Small intestine (tissue), 16 donors: Measurements from ENCODE around the gene CCDC186. TPM values are rescaled to one million over a fixed set of nuclear protein-coding genes. Genes with fewer than 3 reads are reported as not detected.
A peak's percentile ranks its signal among the peaks of the same experiment; 100 is the strongest.

Experiments
- DNase-seq, 2 donors: peaks; one replicate each; pipeline versions ENCODE4 v3.0.0 to v3.0.0-alpha.2; 2013
- FAIRE-seq: peaks from 2 replicates; lab custom pipeline; 2012; peaks lifted over from hg19 to GRCh38; lab: Jason Lieb, UNC
- H3K27ac ChIP-seq, 3 donors: one replicate each; pipeline ENCODE4 v1.5.1; 2013; ENCODE audit warnings: low read length in 2 of 3, mild to moderate bottlenecking in 2 of 3, control low read depth in 1 of 3, inconsistent platforms in 1 of 3, low read depth in 1 of 3, moderate library complexity in 1 of 3
- H3K27me3 ChIP-seq, 3 donors: one replicate each; pipeline ENCODE4 v1.6.1; 2013; ENCODE audit warnings: low read length in 3 of 3, inconsistent platforms in 1 of 3; ENCODE audit not compliant: control insufficient read depth in 3 of 3, insufficient read depth in 3 of 3
- H3K36me3 ChIP-seq, 3 donors: one replicate each; pipeline ENCODE4 v1.6.1; 2013; ENCODE audit warnings: low read length in 3 of 3, inconsistent platforms in 1 of 3, low read depth in 1 of 3, mild to moderate bottlenecking in 1 of 3, moderate library complexity in 1 of 3; ENCODE audit not compliant: control insufficient read depth in 3 of 3, insufficient read depth in 2 of 3
- H3K4me1 ChIP-seq, 3 donors: one replicate each; pipeline ENCODE4 v1.6.1; 2013; ENCODE audit warnings: low read length in 2 of 3, inconsistent platforms in 1 of 3, low read depth in 1 of 3, mild to moderate bottlenecking in 1 of 3, moderate library complexity in 1 of 3; ENCODE audit not compliant: control insufficient read depth in 3 of 3, insufficient read depth in 2 of 3
- H3K4me3 ChIP-seq, 3 donors: one replicate each; pipeline ENCODE4 v1.5.1; 2013; ENCODE audit warnings: low read length in 3 of 3, control low read depth in 1 of 3, inconsistent platforms in 1 of 3, low read depth in 1 of 3, mild to moderate bottlenecking in 1 of 3, moderate library complexity in 1 of 3
- H3K9me3 ChIP-seq, 2 donors: one replicate each; pipeline ENCODE4 v1.6.1; 2013; ENCODE audit warnings: low read depth in 1 of 2, low read length in 1 of 2; ENCODE audit not compliant: control insufficient read depth in 2 of 2, insufficient read depth in 1 of 2
- WGBS, 3 donors: extraction: QIAGEN DNeasy Blood & Tissue Kit; methylation state at CpG; one replicate each; pipeline ENCODE4 v1.1.7; 2013; 5-methylcytosine and 5-hydroxymethylcytosine counted together
- long read RNA-seq, 10 donors: transcript quantifications; one replicate each; lab custom pipeline, GENCODE V29; 2026
- polyA plus RNA-seq, 4 donors: library from polyadenylated mRNA; stranded (reverse) in 3 of 4; unstranded in 1 of 4; fragments of 200-250 nt in 3 of 4; fragments of 120-200 nt in 1 of 4; gene quantifications; one replicate each; pipeline versions ENCODE4 v1.2.1 to v1.2.3, GENCODE V29; 2013
- donor health status: healthy with polysubstance abuse.
- donor health status: control.
- donor health status: control.
- donor health status: Bipolar disorder and iron deficiency.
- donor health status: healthy.

The CCDC186 gene
- 10 to 100 TPM in 3 of 4 donors, 1 to 10 TPM in 1; 7.2 to 29.6 (median 12.0) TPM for polyA plus RNA-seq
- long read RNA-seq, donor 1, full-length matches to known transcripts: 7 of 7 reads
- long read RNA-seq, donor 1, partial matches to known transcripts: 0 of 7 reads
- long read RNA-seq, donor 1, other reads (novel, unspliced or antisense): 0 of 7 reads
- long read RNA-seq, donor 2, full-length matches to known transcripts: 2 of 2 reads
- long read RNA-seq, donor 2, partial matches to known transcripts: 0 of 2 reads
- long read RNA-seq, donor 2, other reads (novel, unspliced or antisense): 0 of 2 reads
- long read RNA-seq, donor 3, partial matches to known transcripts: 0 of 3 reads
- long read RNA-seq, donor 3, other reads (novel, unspliced or antisense): 0 of 3 reads
- long read RNA-seq, donor 4: 0 reads
- long read RNA-seq, donor 5, partial matches to known transcripts: 0 of 1 reads
- long read RNA-seq, donor 5, other reads (novel, unspliced or antisense): 0 of 1 reads
- long read RNA-seq, donor 6, partial matches to known transcripts: 0 of 5 reads
- long read RNA-seq, donor 6, other reads (novel, unspliced or antisense): 0 of 5 reads
- long read RNA-seq, donor 7: 0 reads
- long read RNA-seq, donor 8, partial matches to known transcripts: 0 of 1 reads
- long read RNA-seq, donor 8, other reads (novel, unspliced or antisense): 0 of 1 reads
- long read RNA-seq, donor 9, partial matches to known transcripts: 0 of 1 reads
- long read RNA-seq, donor 9, other reads (novel, unspliced or antisense): 0 of 1 reads
- long read RNA-seq, donor 10, partial matches to known transcripts: 0 of 4 reads
- long read RNA-seq, donor 10, other reads (novel, unspliced or antisense): 0 of 4 reads

DNA sequence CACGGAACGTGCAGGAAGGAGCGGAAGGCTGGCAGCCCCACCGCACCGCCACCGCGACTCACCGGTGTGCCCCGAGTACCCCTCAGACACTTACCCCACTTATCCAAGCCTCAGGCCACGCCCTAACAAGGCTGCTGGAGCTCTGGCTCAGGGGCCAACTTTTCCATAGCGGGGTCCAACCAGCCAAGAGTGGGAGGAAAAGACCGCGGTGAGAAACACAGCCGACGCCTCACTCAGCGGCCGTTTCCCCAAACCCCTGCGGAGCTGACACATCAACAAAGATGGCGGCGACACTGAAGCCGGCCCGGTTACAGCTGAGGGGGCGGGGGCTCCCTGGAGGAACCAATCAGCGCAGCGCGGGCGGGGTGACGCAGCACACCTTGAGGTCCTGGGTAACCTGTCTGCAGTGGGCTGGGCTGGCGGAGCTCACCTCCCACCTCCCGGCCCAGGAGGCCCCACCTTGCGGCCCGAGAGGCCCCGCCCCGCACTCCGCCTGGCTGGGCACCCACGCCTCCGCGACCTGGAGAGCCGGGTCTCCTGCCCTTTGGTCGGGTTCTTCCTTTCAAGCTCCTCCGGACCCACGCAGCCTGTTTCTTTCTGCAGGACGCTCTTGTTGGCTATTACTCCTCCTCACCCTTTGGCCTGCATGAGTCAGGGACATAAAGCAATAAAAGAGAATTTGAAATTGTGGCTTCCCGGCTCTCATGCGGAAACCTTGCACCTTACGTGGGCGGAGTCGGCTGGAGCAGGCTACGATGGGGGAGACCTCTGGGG, at the start of gene CCDC186:
TSS of gene CCDC186 (minus strand) at position 283 of the 774 bp plus-strand sequence. CDS start 10,935 bp downstream, outside the sequence.
- DNase-seq (peak; percentile 98 to 99), FAIRE-seq (peak; percentile 47)
- peak within 1 kb of the TSS; percentile 93 to 99 (median 96) for H3K4me3 ChIP-seq
- H3K27ac ChIP-seq: peak within 1 kb of the TSS; percentile 98 to 100 (median 99)
- WGBS, 3 donors: 0% methylated on average over 44 to 49 of the region's 49 CpGs
- H3K36me3 ChIP-seq: peaks cover 0 to 2% (median 0%) of the 10 kb centered on the region in 3 donors
- no peaks in the 10 kb centered on the region for H3K27me3 ChIP-seq
- peaks cover 0 to 6% (median 2%) of the 10 kb centered on the region in 3 donors for H3K4me1 ChIP-seq
- no peaks in the 10 kb centered on the region for H3K9me3 ChIP-seq

DNA sequence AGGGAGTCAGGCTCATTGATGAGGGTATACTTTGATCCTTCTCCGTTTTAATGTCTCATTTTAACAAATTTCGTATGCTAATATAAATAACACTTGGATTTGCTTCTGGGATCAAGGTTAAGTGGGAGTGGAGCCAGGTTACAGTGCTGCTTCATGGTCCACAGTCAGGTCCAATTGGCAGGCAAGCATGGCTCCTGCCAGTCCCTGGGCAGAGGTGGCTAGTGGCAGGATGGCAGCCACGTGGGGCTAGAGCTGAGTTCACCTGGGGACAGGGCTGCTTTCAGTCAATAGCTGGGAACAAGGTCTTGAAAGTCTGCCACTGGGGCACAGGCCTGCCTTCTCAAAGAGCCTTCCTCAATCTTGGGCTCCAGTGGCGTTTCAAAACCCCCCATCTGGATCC, 49.1 kb upstream of the CCDC186 start:
- Histone ChIP-seq H3K4me1 (no peaks in the 10 kb centered on the region), H3K27me3 (peaks cover 0 to 3% (median 2%) of the 10 kb centered on the region in 3 donors), H3K4me3 (no peak overlapping the region), H3K27ac (no peak overlapping the region), H3K36me3 (no peaks in the 10 kb centered on the region), H3K9me3 (no peaks in the 10 kb centered on the region)
- WGBS, 3 donors: 48 to 76% (median 48%) methylated on average over 4 of the region's 4 CpGs
- DNase-seq (peak in 1 of 2 donors; percentile 11), FAIRE-seq (no peak)

DNA sequence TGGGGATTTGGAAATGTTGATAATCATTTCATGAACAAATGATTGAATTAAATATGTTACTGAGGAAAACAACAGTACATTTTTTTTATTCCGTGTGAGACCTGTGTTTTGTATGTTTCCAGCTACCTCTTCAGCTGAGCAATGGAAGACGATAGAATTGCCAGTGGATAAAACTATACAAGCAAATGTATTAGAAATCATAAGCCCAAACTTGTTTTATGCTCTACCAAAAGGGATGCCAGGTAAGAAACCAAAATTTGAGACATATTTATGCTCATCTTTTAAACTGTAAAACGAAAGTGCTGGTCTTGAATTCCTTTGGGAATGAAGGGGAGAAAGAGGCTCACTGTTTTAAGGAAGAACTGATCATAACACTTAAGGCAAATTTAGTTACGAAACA, 47.2 kb upstream of the CCDC186 start:
- Histone ChIP-seq H3K4me1 (no peaks in the 10 kb centered on the region), H3K9me3 (no peaks in the 10 kb centered on the region), H3K4me3 (no peak overlapping the region), H3K27ac (no peak overlapping the region), H3K36me3 (no peaks in the 10 kb centered on the region), H3K27me3 (peaks cover 0 to 3% (median 2%) of the 10 kb centered on the region in 3 donors)
- DNase-seq (no peak), FAIRE-seq (no peak)
- WGBS, 3 donors: 84 to 85% (median 85%) methylated on average over 4 of the region's 4 CpGs

DNA sequence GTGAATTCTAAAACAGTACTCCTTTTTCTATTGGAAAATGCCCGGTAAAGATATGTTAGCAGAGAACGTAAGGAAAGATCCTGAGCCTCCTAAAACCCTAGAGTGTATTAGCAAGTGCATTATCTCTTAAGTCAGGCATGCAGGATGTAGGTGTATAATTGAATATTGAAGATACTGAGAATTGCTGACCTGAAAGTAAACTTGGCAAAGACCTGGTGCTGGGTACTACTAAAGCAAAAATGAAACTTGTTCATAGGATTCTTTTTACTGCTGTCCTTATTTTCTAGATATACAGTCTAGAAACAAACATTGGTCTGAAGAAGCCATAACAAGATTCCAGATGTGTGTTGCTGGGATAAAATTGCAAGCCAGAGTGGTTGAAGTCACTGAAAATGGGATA, 46.3 kb upstream of the CCDC186 start:
- FAIRE-seq: no peak
- H3K27me3 ChIP-seq: peaks cover 0 to 3% (median 2%) of the 10 kb centered on the region in 3 donors
- 82 to 90% (median 86%) methylated on average over 2 of the region's 2 CpGs for WGBS, 3 donors
- no peak for DNase-seq
- H3K4me3 ChIP-seq: no peak overlapping the region
- no peaks in the 10 kb centered on the region for H3K4me1 ChIP-seq
- H3K36me3 ChIP-seq: no peaks in the 10 kb centered on the region
- no peaks in the 10 kb centered on the region for H3K9me3 ChIP-seq
- no peak overlapping the region for H3K27ac ChIP-seq

DNA sequence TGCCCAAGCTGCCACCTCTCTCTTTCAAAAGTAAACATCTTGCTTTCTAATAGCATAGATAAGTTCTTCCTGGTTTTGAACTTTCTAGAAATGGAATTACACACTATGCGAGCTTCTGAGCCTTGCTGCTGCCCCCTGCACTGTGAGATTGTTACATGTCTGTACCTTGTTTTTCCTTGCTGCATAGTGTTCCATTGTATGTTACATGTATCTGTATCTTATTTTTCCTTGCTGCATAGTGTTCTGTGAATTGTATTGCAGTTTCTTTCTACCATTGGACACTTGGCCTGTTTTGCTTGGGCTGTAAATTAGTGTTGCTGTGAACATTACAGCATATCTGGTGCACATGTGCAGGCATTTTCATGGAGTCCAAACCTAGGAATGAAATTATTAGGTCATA, 41.0 kb upstream of the CCDC186 start:
- no peaks in the 10 kb centered on the region for H3K36me3 ChIP-seq
- H3K27me3 ChIP-seq: no peaks in the 10 kb centered on the region
- no peak for FAIRE-seq
- H3K9me3 ChIP-seq: peaks cover 0 to 2% of the 10 kb centered on the region in 2 donors
- WGBS, 3 donors: 71 to 77% (median 76%) methylated on average over 1 of the region's 1 CpG
- H3K27ac ChIP-seq: no peak overlapping the region
- no peak overlapping the region for H3K4me3 ChIP-seq
- H3K4me1 ChIP-seq: no peaks in the 10 kb centered on the region
- DNase-seq: no peak

DNA sequence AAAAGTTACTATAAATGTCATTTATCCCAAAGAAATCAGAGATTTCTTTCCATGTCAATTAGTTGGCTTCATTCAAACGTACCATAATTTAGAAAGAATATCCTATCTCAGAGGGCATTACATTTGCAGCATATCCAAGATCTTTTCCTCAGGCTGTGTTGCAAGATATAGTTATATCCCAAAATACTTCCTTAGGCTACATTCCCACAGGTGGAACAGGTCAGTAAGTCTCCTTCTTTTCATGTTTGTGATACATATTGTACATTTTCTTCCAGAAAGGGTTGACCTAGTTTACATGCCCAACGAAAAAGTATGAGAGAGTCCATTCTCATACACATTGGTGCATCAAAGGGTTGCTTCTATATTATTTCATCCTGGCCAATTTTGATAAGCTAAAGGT, 38.1 kb upstream of the CCDC186 start:
- H3K4me3 ChIP-seq: no peak overlapping the region
- DNase-seq: no peak
- no peak overlapping the region for H3K27ac ChIP-seq
- H3K27me3 ChIP-seq: no peaks in the 10 kb centered on the region
- WGBS, 3 donors: 76 to 85% (median 80%) methylated on average over 2 of the region's 2 CpGs
- no peaks in the 10 kb centered on the region for H3K36me3 ChIP-seq
- no peaks in the 10 kb centered on the region for H3K4me1 ChIP-seq
- H3K9me3 ChIP-seq: peaks cover 0 to 2% of the 10 kb centered on the region in 2 donors
- FAIRE-seq: no peak

DNA sequence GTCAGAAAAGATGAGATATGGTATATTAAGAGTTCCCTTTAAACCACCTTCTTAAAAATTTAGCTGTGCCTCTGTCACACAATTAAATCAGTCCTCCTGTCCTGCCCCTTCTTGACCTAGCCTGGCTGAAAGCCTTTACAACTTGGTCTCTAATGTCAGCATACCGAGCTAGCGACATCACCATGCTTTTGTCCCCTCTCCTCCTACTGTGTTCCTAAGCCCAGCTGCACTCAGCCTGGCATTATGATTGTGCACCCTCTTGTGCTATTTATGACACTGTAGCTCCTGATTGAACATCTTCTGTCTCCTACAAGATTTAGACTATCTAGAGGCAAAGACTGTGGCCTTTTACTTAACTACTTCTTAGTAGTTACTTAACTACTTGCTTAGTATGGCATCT, 34.3 kb upstream of the CCDC186 start:
- no peak for FAIRE-seq
- Histone ChIP-seq H3K36me3 (no peaks in the 10 kb centered on the region), H3K4me3 (no peak overlapping the region), H3K9me3 (no peaks in the 10 kb centered on the region), H3K27me3 (no peaks in the 10 kb centered on the region), H3K27ac (no peak overlapping the region), H3K4me1 (no peaks in the 10 kb centered on the region)
- no peak for DNase-seq
- 91 to 97% (median 93%) methylated on average over 2 of the region's 2 CpGs for WGBS, 3 donors

DNA sequence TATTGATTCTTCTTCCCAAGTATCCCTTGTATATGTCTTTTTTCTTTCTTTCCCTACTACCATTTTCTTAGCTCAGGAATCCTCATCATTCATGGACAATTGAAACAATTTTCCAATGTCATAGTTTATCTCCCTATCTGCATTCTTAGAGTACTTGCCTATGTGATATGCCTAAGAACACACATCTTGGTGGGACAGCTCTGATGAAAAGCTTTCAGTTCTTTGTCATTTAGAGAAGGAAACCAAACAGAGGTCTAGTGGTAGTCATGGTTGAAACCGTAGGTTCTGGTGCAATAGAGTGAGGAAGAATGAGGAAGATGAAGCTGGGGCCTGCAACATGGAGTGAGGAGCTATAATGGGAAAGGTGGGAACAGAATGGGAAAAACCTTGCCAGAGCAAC, 33.3 kb upstream of the CCDC186 start:
- H3K36me3 ChIP-seq: no peaks in the 10 kb centered on the region
- no peaks in the 10 kb centered on the region for H3K27me3 ChIP-seq
- no peak for FAIRE-seq
- no peak overlapping the region for H3K27ac ChIP-seq
- no peaks in the 10 kb centered on the region for H3K4me1 ChIP-seq
- H3K4me3 ChIP-seq: no peak overlapping the region
- no peaks in the 10 kb centered on the region for H3K9me3 ChIP-seq
- no peak for DNase-seq
- WGBS, 3 donors: 77 to 81% (median 79%) methylated on average over 1 of the region's 1 CpG
